SIG-M5 treated with dmso at 0.1 percent for 504 hours (cell line): ENCODE data around the gene SRSF10.
"Not testable (repeated sequence)": the region's sequence is repeated elsewhere in the genome, so short reads cannot be mapped to it uniquely, and the experiment has no call there.

Experiments used
- DNase-seq: peaks from one replicate; lab custom pipeline; 2025; ENCODE audit not compliant: unreplicated experiment; lab: John Stamatoyannopoulos, UW

SRSF10 gene

DNA sequence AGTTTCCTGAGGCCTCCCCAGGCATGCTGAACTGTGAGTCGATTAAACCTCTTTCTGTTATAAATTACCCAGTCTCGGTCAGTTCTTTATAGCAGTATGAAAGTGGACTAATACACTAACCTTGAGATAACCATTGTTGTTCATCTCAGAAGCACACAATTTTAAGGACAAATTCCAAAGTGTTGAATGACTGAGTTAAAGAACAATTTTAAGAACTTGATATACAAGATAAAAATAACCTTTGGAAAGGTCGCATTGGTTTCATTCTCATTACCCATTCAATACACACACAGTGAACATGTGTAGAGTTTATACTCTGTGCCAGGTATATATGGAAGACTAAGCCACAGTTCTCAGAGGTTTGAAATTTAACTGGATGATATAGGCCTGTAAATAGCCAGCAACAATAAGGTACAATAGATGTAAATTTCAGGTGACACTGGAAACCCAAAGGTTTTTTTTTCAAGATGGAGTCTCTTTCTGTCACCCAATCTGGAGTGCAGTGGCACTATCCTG, 19.1 kb upstream of the SRSF10 start:
- DNase-seq, result no peak

DNA sequence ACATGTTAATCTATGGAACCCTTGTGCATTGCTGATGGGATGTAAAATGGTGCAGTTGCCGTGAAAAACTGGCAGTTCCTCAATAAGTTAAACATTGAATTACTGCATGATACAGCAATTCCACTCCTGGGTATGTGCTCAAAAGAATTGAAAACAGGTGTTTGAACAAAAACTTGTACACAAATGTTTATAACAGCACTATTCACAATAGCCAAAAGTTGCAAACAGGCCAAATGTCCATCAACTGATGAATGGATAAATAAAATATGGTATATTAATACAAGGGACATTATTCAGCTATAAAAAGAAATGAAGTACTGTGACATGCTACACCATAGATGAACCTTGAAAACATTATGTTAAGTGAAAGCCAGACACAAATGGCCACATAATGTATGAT, 17.7 kb upstream of the SRSF10 start:
- no peak for DNase-seq

DNA sequence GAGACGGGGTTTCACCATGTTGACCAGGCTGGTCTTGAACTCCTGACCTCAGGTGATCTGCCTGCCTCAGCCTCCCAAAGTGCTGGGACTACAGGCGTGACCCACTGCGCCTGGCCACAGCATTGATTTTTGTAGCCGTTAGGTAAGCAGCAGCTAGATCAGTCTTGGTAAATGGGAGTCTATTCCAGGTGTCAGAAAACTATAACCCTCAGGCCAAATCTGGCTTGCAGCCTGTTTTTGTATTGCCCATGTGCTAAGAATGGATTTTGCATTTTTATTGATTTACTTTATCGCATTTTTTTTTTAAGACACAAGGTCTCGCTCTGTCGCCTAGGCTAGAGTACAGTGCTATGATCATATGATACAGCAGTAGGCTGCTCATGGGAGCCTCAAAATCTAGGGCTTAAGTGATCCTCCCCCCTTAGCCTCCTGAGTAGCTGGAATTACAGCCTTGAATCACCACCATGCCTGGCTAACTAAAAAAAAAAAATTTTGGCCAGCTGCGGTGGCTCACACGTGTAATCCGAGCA, 16.6 kb upstream of the SRSF10 start:
- DNase-seq, result no peak

DNA sequence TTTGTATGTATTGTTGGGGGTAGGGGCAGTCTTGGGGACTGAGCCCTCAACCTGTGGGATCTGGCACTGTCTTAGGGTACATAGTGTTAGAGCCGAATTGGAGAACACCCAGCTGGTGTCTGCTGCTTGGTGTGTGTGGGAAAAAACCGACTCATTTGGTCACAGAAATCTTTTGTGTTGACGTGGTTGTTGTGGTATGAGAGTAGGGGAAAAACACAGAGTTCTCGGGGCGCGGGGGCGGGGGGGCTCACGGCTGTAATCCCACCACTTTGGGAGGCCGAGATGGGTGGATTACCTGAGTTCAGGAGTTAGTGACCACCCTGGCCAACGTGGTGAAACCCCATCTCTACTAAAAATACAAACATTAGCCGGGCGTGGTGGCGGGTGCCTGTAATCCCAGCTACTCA, 15.3 kb upstream of the SRSF10 start:
- no peak for DNase-seq

DNA sequence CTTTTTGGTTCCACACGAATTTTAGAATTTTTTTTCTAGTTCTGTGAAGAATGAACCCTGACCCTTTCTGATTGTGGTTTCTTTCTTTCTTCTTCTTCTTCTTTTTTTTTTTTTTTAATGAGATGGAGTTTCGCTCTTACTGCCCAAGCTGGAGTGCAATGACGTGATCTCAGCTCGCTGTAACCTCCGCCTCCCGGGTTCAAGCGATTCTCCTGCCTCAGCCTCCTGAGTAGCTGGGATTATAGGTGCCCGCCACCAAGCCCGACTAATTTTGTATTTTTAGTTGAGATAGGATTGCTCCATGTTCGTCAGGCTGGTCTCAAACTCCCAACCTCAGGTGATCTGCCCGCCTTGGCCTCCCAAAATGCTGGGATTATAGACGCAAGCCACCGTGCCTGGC, 11.9 kb upstream of the SRSF10 start:
- DNase-seq, result not testable (repeated sequence)

DNA sequence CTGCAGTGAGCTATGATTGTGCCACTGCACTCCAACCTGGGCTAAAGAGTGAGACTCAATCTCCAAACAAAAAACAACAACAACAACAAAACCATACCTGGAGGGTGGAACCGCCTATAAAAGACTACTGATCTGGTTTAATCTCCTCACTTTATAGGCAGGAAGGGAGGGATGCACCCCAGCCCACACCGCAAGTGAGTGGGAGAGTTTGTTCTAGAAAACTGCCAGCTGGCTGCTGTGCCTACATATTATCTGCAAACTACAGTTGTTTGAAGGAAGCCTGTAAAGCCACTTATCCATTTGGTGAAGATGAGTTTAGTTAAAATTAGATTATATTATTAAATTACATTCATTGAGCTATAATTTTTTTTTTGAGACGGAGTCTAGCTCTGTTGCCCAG, 9.1 kb upstream of the SRSF10 start:
- no peak for DNase-seq

DNA sequence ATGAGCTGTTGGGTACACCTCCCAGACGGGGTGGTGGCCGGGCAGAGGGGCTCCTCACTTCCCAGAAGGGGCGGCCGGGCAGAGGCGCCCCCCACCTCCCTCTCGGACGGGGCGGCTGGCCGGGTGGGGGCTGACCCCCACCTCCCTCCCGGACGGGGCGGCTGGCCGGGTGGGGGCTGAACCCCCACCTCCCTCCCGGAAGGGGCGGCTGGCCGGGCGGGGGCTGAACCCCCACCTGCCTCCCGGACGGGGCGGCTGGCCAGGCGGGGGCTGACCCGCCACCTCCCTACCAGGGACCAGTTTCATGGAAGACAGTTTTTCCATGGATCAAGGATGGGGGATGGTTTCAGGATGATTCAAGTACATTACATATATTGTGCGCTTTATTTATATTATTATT, 6.9 kb upstream of the SRSF10 start:
- not testable (repeated sequence) for DNase-seq

DNA sequence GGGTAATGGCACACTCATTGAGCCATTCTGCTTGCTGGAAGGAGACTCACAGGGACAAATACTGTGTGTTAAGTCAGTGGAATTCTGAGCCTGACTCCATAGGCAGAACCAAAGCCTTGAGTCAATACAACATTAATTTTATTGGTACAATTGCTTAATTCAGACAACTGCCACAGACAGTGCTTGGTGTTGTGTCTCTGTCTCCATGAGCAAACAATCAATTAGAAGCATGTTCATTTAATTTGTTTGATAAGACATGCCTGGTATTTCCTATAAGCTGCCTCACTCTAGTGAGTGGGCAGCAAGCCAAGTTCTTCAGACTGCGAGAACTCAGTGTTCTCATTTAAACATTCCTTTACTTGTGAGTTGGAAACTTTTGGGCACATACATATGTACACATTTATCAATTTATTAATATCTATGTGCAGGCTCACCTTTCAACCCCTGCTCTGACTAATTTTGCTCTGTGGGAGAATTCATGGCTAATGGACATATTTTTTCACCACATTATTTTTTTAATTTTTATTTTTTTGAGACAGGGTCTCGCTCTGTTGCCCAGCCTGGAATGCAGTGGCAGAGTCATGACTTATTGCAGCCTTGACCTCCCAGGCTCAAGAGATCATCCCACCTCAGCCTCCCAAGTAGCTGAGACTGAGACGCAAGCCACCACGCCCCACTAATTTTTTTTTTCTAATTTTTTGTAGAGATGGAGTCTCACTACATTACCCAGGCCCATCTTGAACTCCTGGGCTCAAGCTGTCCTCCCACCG, 4.5 kb upstream of the SRSF10 start:
- no peak for DNase-seq

DNA sequence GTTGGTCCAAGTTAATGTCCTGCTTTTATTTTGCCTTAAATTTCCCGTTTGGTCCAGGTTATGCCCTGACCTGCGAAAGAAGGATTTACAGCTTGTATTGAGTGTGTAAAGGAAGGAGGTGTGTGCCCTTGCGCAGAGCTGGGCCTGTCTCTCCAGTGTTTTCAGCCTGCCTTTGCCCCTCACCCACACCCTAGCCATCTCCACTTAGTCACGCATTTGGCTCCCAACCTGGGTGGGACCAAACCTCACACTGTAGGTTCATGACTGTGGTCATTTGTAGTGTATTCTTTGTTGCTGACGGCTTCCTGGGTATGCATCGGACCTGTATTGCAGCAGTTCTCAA, 572 bp upstream of the SRSF10 start:
- DNase-seq, result no peak

DNA sequence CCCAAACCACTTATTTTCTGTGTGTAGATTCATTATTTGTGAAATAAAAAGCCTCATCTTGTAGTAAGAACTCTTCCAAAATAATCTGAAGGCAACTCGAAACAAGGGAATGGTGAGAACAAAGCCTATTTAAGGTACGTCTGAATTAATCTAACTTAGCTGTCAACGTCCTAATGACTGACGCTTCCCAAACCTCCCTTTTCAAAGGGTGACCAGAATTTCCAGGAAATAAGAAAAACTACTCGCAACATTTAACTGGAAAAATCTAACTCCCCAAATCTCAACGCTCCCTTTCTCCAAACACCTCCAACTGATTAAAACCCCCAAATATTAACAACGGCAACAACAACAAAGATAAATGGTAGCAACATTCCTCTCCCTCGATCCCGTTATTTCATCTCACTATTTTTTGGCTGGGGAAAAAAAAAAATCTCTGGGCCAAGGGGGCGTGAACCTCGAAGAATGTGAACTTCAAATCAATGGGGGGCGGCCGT, 693 bp downstream of the SRSF10 start:
- no peak for DNase-seq

DNA sequence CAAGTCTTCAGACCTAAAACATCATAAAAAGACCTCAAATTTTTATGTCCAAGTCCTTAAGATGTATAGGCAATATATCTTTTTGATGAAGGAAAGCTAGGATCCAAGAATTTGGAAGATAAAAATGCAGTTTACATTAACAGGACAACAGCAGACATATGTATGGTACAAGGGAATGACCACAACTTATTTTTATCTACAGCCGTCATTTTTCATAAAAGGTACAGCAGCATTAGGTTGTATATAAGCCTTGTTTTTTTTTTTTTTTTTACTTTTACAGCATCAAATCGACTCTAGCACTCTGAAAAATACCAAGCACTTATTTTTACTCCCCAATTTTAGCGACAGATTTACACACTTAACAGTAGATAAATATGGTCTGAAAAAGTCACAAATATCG, 1.3 kb downstream of the SRSF10 start:
- DNase-seq, result no peak

DNA sequence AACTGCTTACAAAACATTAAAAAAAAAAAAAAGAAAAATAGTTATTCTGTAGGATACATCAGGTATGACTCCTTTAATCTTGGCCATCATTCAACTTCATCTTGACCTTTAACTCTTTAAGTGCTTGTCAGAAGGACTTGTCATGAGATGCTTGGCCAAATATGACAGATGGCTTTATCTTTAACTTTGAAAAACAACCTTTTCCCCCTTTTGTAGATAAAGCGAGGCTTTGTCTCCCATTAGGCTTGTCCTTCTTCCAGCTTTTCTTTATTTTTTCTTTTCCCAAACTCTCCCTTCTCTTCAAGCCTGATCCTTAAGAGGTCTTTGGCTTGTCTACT, 2.3 kb downstream of the SRSF10 start:
- no peak for DNase-seq

DNA sequence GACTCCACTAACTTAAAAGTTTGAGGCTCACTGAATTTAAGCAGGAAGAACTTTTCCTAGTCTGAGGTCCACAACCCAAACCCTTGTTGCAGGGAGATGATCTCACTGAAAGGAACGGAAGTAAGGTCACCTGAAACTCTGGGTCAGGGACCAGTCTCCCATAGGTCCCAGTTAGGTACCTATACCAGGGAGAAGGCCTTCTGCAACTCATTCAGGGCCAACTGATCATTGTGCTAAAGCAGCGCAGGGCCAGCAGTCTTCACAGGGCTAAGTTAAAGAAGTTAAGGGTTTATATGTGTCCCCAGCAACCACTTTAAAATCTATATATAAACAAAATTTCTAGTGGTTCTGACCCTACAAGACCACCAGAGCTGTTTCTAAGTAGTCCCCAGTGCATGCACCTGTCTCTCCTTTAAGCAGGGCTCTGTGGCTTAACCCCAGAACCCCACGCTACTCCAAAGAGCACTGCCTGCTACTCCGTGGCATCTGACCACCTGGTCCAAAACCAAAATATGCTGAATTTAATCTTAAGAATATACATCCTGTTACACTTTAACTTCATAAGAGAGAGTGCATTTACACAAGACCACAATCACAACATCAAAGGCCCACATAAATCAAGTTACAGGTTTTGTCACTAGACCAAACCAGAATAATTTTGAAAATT, 2.8 kb downstream of the SRSF10 start:
- no peak for DNase-seq

DNA sequence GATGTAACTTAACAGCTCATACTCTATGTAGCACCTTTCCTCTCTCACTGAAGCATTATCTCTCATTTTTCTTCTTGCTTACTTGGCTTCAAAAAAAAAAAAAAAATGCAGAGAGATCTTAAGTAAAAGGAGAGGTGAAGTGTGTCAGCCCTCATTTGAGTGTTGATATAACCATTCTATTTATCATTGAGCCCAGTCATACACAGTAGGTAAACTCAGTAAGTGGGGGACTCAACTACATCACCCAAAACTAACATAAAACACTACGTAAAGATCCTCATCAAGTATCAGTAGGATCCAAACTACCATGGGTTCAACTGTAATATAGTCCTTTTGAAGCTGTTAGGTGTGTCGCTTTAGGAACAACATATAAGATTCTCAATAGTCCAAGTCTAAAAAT, 12.3 kb downstream of the SRSF10 start:
- no peak for DNase-seq

DNA sequence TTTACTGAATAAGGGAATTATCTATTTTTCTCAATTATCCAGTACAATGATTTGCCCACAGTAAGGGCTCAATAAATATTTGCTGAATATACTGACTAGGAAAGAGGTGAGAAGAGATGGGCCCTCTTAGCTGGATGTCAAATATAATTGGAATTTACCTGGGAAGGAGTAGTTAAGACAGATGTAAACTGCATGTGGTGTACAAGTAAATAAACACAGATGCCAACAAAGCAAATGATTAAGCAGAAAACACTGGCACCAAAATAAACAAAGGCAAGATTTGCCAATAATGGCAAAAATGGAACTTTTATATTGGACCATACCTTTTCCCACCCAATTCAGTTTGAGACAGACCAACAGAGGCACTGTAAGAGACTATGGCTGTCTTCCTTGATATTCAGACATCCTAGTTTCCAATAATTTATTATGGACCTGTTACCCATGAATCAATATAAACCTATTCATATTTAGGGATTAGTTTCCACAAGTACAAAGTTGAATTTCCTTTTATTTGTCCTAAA, 13.1 kb downstream of the SRSF10 start:
- DNase-seq, result no peak

DNA sequence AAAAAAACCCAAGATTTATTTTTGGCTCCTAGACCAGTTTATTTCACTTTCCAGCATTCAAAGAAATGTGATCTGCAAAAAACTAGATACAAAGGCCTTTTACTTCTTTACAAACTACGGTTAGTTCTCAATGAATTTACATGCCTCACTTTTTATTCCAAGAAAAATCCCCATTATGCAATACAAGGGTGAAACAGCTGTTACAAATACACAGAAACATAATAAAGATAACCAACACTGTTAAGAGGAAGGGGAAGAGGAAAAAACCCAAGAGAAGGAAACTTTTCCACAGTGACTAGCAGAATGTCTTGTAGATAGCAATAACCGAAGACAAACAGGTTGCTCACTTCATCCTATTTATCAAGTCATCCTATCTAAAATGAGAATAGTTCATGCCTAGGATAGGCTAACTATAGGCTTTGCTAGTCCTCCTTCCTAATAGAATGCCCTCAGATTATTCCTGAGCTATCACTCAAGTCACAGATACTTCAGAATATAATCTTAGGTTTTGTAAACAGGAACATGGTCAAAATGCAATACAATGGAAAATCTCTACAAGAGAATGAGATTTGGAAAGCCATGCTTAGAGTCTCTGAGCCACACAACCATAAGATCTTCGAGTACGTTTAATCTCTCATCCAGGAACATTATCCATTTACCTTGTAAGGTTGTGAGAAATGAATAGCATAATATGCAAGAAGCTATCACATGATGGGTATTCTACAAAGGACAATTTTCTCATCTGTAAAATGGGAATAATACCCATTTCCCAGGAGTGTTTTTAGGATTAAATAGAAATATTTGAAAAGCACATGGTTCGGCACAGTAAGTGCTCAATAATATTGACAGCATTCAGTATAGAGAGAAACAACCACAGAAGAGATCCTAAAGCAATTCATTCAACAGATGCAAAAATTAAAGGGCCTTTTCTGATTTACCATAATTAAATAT, 15.1 kb downstream of the SRSF10 start:
- peak; percentile 22 for DNase-seq

DNA sequence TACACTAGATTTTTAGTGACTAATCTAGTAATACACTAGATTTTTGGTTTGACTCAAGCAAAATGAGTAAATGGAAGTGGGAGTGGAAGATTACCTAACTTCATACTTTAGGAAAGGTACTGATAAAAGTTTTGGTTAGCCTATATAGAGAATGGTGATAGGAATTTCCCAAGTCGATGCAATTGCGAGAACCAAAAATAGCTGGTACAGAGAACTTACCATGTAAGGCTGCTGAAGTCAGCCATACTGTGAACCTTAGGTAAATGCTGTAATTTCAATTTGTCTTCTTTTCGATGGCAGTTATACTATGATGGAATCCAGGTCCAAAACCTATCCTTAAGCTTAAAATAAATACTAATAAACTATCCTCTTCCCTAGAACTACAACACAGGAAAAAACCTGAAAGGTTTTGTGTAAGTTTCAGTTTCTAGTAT, 15.9 kb downstream of the SRSF10 start:
- no peak for DNase-seq

DNA sequence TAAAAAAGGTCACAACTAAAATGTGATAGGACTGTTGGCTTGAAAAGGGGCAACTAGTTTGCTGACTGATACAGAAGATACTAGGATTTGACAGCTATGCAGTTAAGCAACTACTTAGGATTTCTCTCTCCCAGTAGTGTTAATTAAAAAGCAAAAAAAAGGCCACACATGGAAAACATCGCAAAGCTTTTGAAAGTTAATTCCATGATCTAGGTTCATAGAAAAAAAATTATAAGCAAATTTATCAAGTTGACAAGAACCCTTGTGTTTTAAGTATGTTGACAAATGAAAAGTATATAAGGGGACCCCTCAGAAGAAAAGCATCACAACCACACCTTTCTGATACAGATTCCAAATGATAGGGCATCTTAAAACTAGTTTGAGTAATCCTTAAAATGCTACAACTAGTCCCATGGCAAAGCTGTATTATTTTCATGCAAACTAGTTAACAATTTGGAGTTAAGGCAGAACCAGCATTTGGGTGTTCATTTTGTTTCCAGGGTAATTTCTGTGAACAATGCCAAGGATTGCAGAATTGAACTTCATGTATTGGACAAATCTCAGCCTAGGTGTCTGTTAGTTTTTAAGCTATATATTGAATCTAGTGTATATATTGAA, 16.4 kb downstream of the SRSF10 start:
- DNase-seq, result no peak

DNA sequence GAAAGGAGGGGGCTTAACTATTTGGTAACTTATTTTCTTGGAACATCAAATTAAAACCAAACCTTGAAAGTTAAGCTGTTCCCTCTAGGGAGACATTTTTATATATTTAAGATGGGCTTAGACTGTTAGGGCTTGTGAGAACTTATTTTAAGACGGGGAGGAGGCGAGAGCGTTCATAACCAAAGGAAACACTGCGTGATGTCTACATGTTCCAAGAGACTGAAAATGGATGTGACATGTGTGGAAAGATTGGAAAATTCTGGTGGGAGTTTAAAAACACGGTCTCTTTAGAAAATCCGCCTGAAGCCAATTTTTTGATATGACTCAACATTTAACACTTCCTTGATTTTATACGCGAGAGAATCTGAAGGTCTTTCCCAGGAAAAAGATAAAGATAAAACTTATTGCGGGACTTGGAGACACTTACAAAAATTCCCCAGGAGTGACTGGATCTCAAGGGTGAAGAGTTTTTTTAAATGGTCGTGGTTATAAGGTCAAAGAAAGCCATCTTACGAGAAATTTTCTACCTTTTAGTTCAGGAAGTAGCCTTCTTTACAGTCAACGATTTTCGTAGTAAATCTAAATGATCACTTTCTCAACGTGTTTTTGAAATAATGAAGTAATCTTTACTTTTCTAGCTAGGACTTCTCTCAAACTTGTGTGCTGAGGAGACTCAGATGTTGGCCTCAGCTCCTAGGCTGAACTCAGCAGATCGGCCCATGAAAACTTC, 19.7 kb downstream of the SRSF10 start:
- DNase-seq, result no peak
